DND-41 (cell line): ENCODE measurements around the gene GPR176.

ENCODE experiments used
- EZH2 ChIP-seq: IDR thresholded peaks from 3 replicates; pipeline ENCODE4 v1.6.1; 2012; ENCODE audit warnings: borderline replicate concordance, low read depth, mild to moderate bottlenecking, moderate library complexity, low read length, inconsistent platforms; ENCODE audit not compliant: severe bottlenecking
- TF ChIP-seq, protein P1 (sequence below): IDR thresholded peaks from 2 replicates; pipeline ENCODE4 v1.5.1; 2012; ENCODE audit warnings: borderline replicate concordance, low read length, moderate library complexity, mild to moderate bottlenecking; ENCODE audit not compliant: poor library complexity, severe bottlenecking; ENCODE audit errors: extremely low read depth

DNA sequence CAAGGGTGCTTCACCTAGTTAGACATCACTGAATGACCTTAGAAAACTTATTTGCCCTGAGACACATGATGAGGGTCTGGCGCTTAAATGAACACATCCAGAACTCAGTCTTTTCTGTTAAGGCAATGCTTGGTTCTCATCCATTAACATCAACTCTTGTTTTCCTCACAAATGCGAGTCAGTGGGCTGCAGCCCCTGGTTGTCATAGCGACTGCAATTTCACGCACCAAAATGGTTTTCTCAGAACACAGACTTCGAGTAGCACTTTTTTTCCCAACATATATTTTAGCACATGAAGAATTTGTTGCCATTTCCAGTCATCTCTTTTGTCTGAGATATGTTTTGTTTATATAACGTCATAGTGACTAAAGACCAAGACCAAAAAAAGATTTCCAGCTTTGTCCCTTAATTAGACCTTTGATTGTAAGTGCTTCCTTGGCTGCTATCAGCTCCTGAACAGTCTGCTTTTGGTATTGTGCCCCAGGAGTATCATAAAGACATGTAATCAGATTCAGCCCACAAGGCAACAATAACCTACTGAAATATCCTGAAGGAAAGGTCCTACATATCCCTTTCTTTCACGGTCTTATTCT is 68.5 kb downstream of the GPR176 start:
- TF ChIP-seq, protein P1, sequence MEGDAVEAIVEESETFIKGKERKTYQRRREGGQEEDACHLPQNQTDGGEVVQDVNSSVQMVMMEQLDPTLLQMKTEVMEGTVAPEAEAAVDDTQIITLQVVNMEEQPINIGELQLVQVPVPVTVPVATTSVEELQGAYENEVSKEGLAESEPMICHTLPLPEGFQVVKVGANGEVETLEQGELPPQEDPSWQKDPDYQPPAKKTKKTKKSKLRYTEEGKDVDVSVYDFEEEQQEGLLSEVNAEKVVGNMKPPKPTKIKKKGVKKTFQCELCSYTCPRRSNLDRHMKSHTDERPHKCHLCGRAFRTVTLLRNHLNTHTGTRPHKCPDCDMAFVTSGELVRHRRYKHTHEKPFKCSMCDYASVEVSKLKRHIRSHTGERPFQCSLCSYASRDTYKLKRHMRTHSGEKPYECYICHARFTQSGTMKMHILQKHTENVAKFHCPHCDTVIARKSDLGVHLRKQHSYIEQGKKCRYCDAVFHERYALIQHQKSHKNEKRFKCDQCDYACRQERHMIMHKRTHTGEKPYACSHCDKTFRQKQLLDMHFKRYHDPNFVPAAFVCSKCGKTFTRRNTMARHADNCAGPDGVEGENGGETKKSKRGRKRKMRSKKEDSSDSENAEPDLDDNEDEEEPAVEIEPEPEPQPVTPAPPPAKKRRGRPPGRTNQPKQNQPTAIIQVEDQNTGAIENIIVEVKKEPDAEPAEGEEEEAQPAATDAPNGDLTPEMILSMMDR = no peak
- TF ChIP-seq EZH2 = no peak
